WTC11 (cell line): Measurements from ENCODE around the gene RIPPLY2. TPM values are rescaled to one million over a fixed set of nuclear protein-coding genes. Genes with fewer than 3 reads are reported as not detected.

Source experiments
- ARID4B ChIP-seq: sonication (generic); formaldehyde crosslinking; IDR thresholded peaks from 2 replicates; pipeline ENCODE4 v1.8.0; 2023; ENCODE audit warnings: missing genetic modification reagents, mild to moderate bottlenecking, borderline replicate concordance
- ATF1 ChIP-seq: sonication (generic); formaldehyde crosslinking; IDR thresholded peaks from 2 replicates; pipeline ENCODE4 v1.8.1; 2023; ENCODE audit warnings: mild to moderate bottlenecking, moderate library complexity, missing genetic modification reagents
- ATF2 ChIP-seq: sonication (generic); formaldehyde crosslinking; IDR thresholded peaks from 2 replicates; pipeline ENCODE4 v1.8.1; 2022; ENCODE audit warnings: low read depth, missing genetic modification reagents, borderline replicate concordance
- CREM ChIP-seq: sonication (generic); formaldehyde crosslinking; IDR thresholded peaks from 2 replicates; pipeline ENCODE4 v1.8.1; 2022; ENCODE audit warnings: mild to moderate bottlenecking, missing genetic modification reagents, moderate library complexity
- ELF4 ChIP-seq: sonication (generic); formaldehyde crosslinking; IDR thresholded peaks from 2 replicates; pipeline ENCODE4 v1.8.1; 2022; ENCODE audit warnings: low read depth, mild to moderate bottlenecking, moderate library complexity, missing genetic modification reagents
- EMX1 ChIP-seq: fragments of 250-450 bp; sonication (Bioruptor Pico); IDR thresholded peaks from 2 replicates; pipeline ENCODE4 v1.8.0; 2021; ENCODE audit warnings: mild to moderate bottlenecking
- ESRRA ChIP-seq: sonication (generic); formaldehyde crosslinking; IDR thresholded peaks from 2 replicates; pipeline ENCODE4 v1.8.1; 2022; ENCODE audit warnings: mild to moderate bottlenecking, missing genetic modification reagents, borderline replicate concordance
- ETV6 ChIP-seq: sonication (generic); formaldehyde crosslinking; IDR thresholded peaks from 2 replicates; pipeline ENCODE4 v1.8.1; 2022; ENCODE audit warnings: mild to moderate bottlenecking, missing genetic modification reagents
- FOXJ3 ChIP-seq: sonication (generic); formaldehyde crosslinking; IDR thresholded peaks from 2 replicates; pipeline ENCODE4 v1.9.0; 2021; ENCODE audit warnings: missing genetic modification reagents, mild to moderate bottlenecking, borderline replicate concordance
- FOXP1 ChIP-seq: sonication (generic); formaldehyde crosslinking; IDR thresholded peaks from 2 replicates; pipeline ENCODE4 v1.8.0; 2022; ENCODE audit warnings: missing genetic modification reagents, mild to moderate bottlenecking, moderate library complexity, borderline replicate concordance
- IRF2 ChIP-seq: sonication (generic); formaldehyde crosslinking; IDR thresholded peaks from 2 replicates; pipeline ENCODE4 v1.8.0; 2022; ENCODE audit warnings: low read depth, missing genetic modification reagents, borderline replicate concordance
- JAZF1 ChIP-seq: fragments of 250-450 bp; sonication (Bioruptor Pico); IDR thresholded peaks from 2 replicates; pipeline ENCODE4 v1.9.0; 2021; ENCODE audit warnings: moderate library complexity, mild to moderate bottlenecking, inconsistent platforms
- JUN ChIP-seq: sonication (generic); formaldehyde crosslinking; IDR thresholded peaks from 2 replicates; pipeline ENCODE4 v1.8.0; 2023; ENCODE audit warnings: mild to moderate bottlenecking, missing genetic modification reagents
- MXD4 ChIP-seq: fragments of 250-450 bp; sonication (Bioruptor Pico); IDR thresholded peaks from 2 replicates; pipeline ENCODE4 v1.8.0; 2021; ENCODE audit warnings: mild to moderate bottlenecking, moderate library complexity, borderline replicate concordance
- NFE2L1 ChIP-seq: sonication (generic); formaldehyde crosslinking; IDR thresholded peaks from 2 replicates; pipeline ENCODE4 v1.8.1; 2023; ENCODE audit warnings: missing genetic modification reagents
- NR1H2 ChIP-seq: sonication (generic); formaldehyde crosslinking; IDR thresholded peaks from 2 replicates; pipeline ENCODE4 v1.9.0; 2021; ENCODE audit warnings: mild to moderate bottlenecking, moderate library complexity, missing genetic modification reagents
- SMAD3 ChIP-seq: sonication (generic); formaldehyde crosslinking; IDR thresholded peaks from 2 replicates; pipeline ENCODE4 v1.8.0; 2022; ENCODE audit warnings: missing genetic modification reagents, mild to moderate bottlenecking, borderline replicate concordance
- SP1 ChIP-seq: sonication (generic); formaldehyde crosslinking; conservative IDR thresholded peaks from 2 replicates; pipeline ENCODE4 v1.8.1; 2022; ENCODE audit warnings: missing genetic modification reagents
- TEAD4 ChIP-seq: sonication (generic); formaldehyde crosslinking; IDR thresholded peaks from 2 replicates; pipeline ENCODE4 v1.8.0; 2022; ENCODE audit warnings: mild to moderate bottlenecking, missing genetic modification reagents
- ZNF121 ChIP-seq: sonication (generic); formaldehyde crosslinking; IDR thresholded peaks from 2 replicates; pipeline ENCODE4 v1.8.0; 2023; ENCODE audit warnings: missing genetic modification reagents
- ZNF423 ChIP-seq: fragments of 250-450 bp; sonication (Bioruptor Pico); IDR thresholded peaks from 2 replicates; pipeline ENCODE4 v2.1.2; 2022; ENCODE audit warnings: mild to moderate bottlenecking, moderate library complexity
- ZNF425 ChIP-seq: fragments of 250-450 bp; sonication (Bioruptor Pico); conservative IDR thresholded peaks from 2 replicates; pipeline ENCODE4 v1.9.0; 2021; ENCODE audit warnings: mild to moderate bottlenecking
- ZNF532 ChIP-seq: fragments of 250-450 bp; sonication (Bioruptor Pico); IDR thresholded peaks from 2 replicates; pipeline ENCODE4 v1.9.0; 2021; ENCODE audit warnings: mild to moderate bottlenecking, borderline replicate concordance
- ZSCAN18 ChIP-seq: fragments of 250-450 bp; sonication (Bioruptor Pico); IDR thresholded peaks from 2 replicates; pipeline ENCODE4 v2.1.2; 2022; ENCODE audit warnings: mild to moderate bottlenecking, moderate library complexity
- total RNA-seq: library from RNA; stranded (reverse); gene quantifications from 3 replicates; pipeline ENCODE4 v1.2.3, GENCODE V29; 2021

The RIPPLY2 gene
- total RNA-seq, 1 experiment from 2014 or later, result 0.66 TPM

GRCh38 chr6:83859410-83860358 is 6.5 kb downstream of the RIPPLY2 start, which contains the start of gene CYB5R4 (continued):
- 0 out of 2 replicates have a peak, but pooled peaks have one; percentile 41 for TF ChIP-seq ZNF532
- peak; percentile 76 for TF ChIP-seq NR1H2 (CRISPR knock-in tag)
- no peak for TF ChIP-seq ATF1 (CRISPR knock-in tag)
- TF ChIP-seq TEAD4 (CRISPR knock-in tag), result peak; percentile 98
- peak; percentile 82 for TF ChIP-seq ZNF121 (CRISPR knock-in tag)
- TF ChIP-seq SP1 (CRISPR knock-in tag), result peak; percentile 77
- no peak for TF ChIP-seq ZNF425
- TF ChIP-seq MXD4 (CRISPR knock-in tag), result no peak
- peak; percentile 72; the same call in 1 of the 2 replicates for TF ChIP-seq ATF2 (CRISPR knock-in tag)
- TF ChIP-seq EMX1 (CRISPR knock-in tag), result no peak
- peak; percentile 91 for TF ChIP-seq SMAD3 (CRISPR knock-in tag)
- peak; percentile 84 for TF ChIP-seq ETV6 (CRISPR knock-in tag)
- peak; percentile 39; the same call in 1 of the 2 replicates for TF ChIP-seq ZNF423 (CRISPR knock-in tag)
- TF ChIP-seq JAZF1 (CRISPR knock-in tag), result no peak
- 0 out of 2 replicates have a peak, but pooled peaks have one; percentile 79 for TF ChIP-seq ELF4
- TF ChIP-seq NFE2L1 (CRISPR knock-in tag), result peak; percentile 79; the same call in 1 of the 2 replicates
- TF ChIP-seq CREM (CRISPR knock-in tag), result peak; percentile 78
- peak; percentile 98 for TF ChIP-seq JUN
- TF ChIP-seq ESRRA (CRISPR knock-in tag), result peak; percentile 93
- TF ChIP-seq FOXP1 (CRISPR knock-in tag), result peak; percentile 75
- peak; percentile 77; the same call in 1 of the 2 replicates for TF ChIP-seq FOXJ3 (CRISPR knock-in tag)
- TF ChIP-seq ZSCAN18 (CRISPR knock-in tag), result peak; percentile 88; the same call in 1 of the 2 replicates
- TF ChIP-seq ARID4B (CRISPR knock-in tag), result peak; percentile 99
- no peak; the same call in 1 of the 2 replicates for TF ChIP-seq IRF2 (CRISPR knock-in tag)
